Naive thymus-derived CD8-positive, alpha-beta T cell (primary cell): Measurements from ENCODE around the gene PRSS12. TPM values are rescaled to one million over a fixed set of nuclear protein-coding genes. Genes with fewer than 3 reads are reported as not detected.

Experiments
- ATAC-seq, 2 donors: fragments of 150-1000 bp; cut with Tn5 transposase in 1 of 2; sonication (Bioruptor Pico), chemical (Tn5 transposase) in 1 of 2; 1 replicate in 1 of 2; 2 replicates in 1 of 2; pipeline ENCODE4 v1.10.0; 2021; ENCODE audit warnings: mild to moderate bottlenecking in 2 of 2, moderate library complexity in 2 of 2
- POLR2A ChIA-PET: fragments of 350-600 bp; sonication (Branson Sonifier 250); formaldehyde crosslinking; loops from one replicate; lab custom pipeline; 2021; ENCODE audit warnings: antibody characterized with exemption; lab: Charles Lee
- DNase-seq, 10 donors: peaks; one replicate each; pipeline versions ENCODE4 v3.0.0 to v3.0.0-alpha.2; 2020 to 2022
- H3K27ac Mint-ChIP-seq, 10 donors: one replicate each; pipeline ENCODE4 v1.8.0; 2020 to 2022; ENCODE audit warnings: mild to moderate bottlenecking in 10 of 10, mixed read lengths in 10 of 10, moderate library complexity in 4 of 10, inconsistent platforms in 1 of 10
- H3K27me3 Mint-ChIP-seq, 5 donors: one replicate each; pipeline ENCODE4 v1.8.0; 2021 to 2022; ENCODE audit warnings: mixed read lengths in 5 of 5
- H3K36me3 Mint-ChIP-seq, 3 donors: one replicate each; pipeline ENCODE4 v1.8.0; 2020 to 2022; ENCODE audit warnings: mixed read lengths in 3 of 3, mild to moderate bottlenecking in 2 of 3, inconsistent platforms in 1 of 3
- H3K4me1 Mint-ChIP-seq, 4 donors: one replicate each; pipeline ENCODE4 v1.8.0; 2021 to 2022; ENCODE audit warnings: mixed read lengths in 4 of 4
- H3K4me3 Mint-ChIP-seq, 10 donors: one replicate each; pipeline ENCODE4 v1.8.0; 2020 to 2022; ENCODE audit warnings: mild to moderate bottlenecking in 10 of 10, mixed read lengths in 10 of 10, moderate library complexity in 6 of 10, inconsistent platforms in 1 of 10
- H3K9me3 Mint-ChIP-seq, 9 donors: one replicate each; pipeline ENCODE4 v1.8.0; 2020 to 2022; ENCODE audit warnings: mixed read lengths in 9 of 9, mild to moderate bottlenecking in 3 of 9, inconsistent platforms in 1 of 9, moderate library complexity in 1 of 9
- polyA plus RNA-seq, 3 donors: library from polyadenylated mRNA; unstranded; fragments of 300-500 nt; fragmentation: Illumina TruSeq; gene quantifications; one replicate each; pipeline ENCODE4 v1.2.3, GENCODE V29; 2021
- total RNA-seq, 8 experiments: library from RNA in 2 of 8; stranded (reverse) in 2 of 8; gene quantifications; one replicate each; pipeline ENCODE4 v1.2.3 and lab custom pipeline; 2021 to 2026

PRSS12 gene
- total and polyA plus RNA-seq, 5 experiments from 2014 or later = 0.09 TPM; not detected in 4

- H3K4me3 Mint-ChIP-seq = no peak overlapping the region
- H3K27ac Mint-ChIP-seq = no peak overlapping the region
Measured at GRCh38 chr4:118373614-118374255, 20.9 kb upstream of the PRSS12 start.

GRCh38 chr4:118372251-118372650 lies 19.4 kb upstream of the PRSS12 start:
- H3K4me3 Mint-ChIP-seq = no peak overlapping the region
- no peaks in the 10 kb centered on the region for H3K36me3 Mint-ChIP-seq
- H3K27ac Mint-ChIP-seq = no peak overlapping the region
- H3K4me1 Mint-ChIP-seq = no peaks in the 10 kb centered on the region
- H3K9me3 Mint-ChIP-seq = peaks cover 0 to 2% (median 0%) of the 10 kb centered on the region in 9 donors
- ATAC-seq (no peak), DNase-seq (no peak)
- POLR2A ChIA-PET = no interaction called here
- peaks cover 9 to 27% (median 16%) of the 10 kb centered on the region in 5 donors for H3K27me3 Mint-ChIP-seq

More at GRCh38 chr4:118373614-118374255, 20.9 kb upstream of the PRSS12 start:
- Mint-ChIP-seq H3K27me3 (peaks cover 8 to 24% (median 16%) of the 10 kb centered on the region in 5 donors), H3K9me3 (no peaks in the 10 kb centered on the region), H3K4me1 (no peaks in the 10 kb centered on the region), H3K36me3 (no peaks in the 10 kb centered on the region)
- DNase-seq (no peak), ATAC-seq (no peak)
- POLR2A ChIA-PET = no interaction called here

GRCh38 chr4:118369231-118369630 lies 16.4 kb upstream of the PRSS12 start:
- Mint-ChIP-seq H3K4me1 (no peaks in the 10 kb centered on the region), H3K27ac (no peak overlapping the region), H3K27me3 (peaks cover 0 to 27% (median 12%) of the 10 kb centered on the region in 5 donors), H3K36me3 (no peaks in the 10 kb centered on the region), H3K9me3 (peaks cover 0 to 2% (median 0%) of the 10 kb centered on the region in 9 donors), H3K4me3 (no peak overlapping the region)
- DNase-seq (no peak), ATAC-seq (no peak)
- POLR2A ChIA-PET = no interaction called here

- no peaks in the 10 kb centered on the region for H3K36me3 Mint-ChIP-seq
- H3K27me3 Mint-ChIP-seq = peaks cover 4 to 27% (median 12%) of the 10 kb centered on the region in 5 donors
- H3K4me1 Mint-ChIP-seq = no peaks in the 10 kb centered on the region
- ATAC-seq (no peak), DNase-seq (no peak)
- H3K9me3 Mint-ChIP-seq = peaks cover 0 to 2% (median 0%) of the 10 kb centered on the region in 9 donors
- POLR2A ChIA-PET = no interaction called here
- no peak overlapping the region for H3K27ac Mint-ChIP-seq
- no peak overlapping the region for H3K4me3 Mint-ChIP-seq
Measured at GRCh38 chr4:118367872-118368271, 15.1 kb upstream of the PRSS12 start.

- Mint-ChIP-seq H3K4me1 (no peaks in the 10 kb centered on the region), H3K4me3 (no peak overlapping the region), H3K27ac (no peak overlapping the region), H3K9me3 (peaks cover 0 to 2% (median 0%) of the 10 kb centered on the region in 9 donors), H3K36me3 (no peaks in the 10 kb centered on the region), H3K27me3 (peaks cover 9 to 27% (median 13%) of the 10 kb centered on the region in 5 donors)
- DNase-seq (no peak), ATAC-seq (no peak)
- POLR2A ChIA-PET = no interaction called here
Measured at GRCh38 chr4:118367361-118367760, 14.6 kb upstream of the PRSS12 start.

DNA sequence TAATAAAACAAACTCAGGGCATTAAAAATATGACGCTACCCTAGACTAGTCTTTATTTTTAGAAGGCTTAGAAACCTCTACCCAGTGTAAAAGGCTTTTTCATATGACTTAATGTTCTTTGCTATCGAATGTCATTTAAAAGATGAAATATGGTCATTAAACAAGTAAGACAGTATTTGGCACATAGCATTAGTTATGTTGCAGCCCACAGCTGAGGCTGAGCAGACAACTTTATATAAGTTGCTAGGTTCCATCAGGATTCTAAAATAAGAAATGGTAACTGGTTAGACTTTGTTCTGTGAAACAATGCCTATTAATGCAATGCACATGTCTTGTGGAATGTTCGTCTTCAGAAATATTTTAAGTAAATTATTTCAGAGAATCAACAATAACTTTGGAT lies 10.4 kb upstream of the PRSS12 start:
- ATAC-seq (no peak), DNase-seq (no peak)
- H3K4me3 Mint-ChIP-seq = no peak overlapping the region
- POLR2A ChIA-PET = no interaction called here
- H3K4me1 Mint-ChIP-seq = no peaks in the 10 kb centered on the region
- H3K27me3 Mint-ChIP-seq = peaks cover 12 to 49% (median 23%) of the 10 kb centered on the region in 5 donors
- H3K27ac Mint-ChIP-seq = no peak overlapping the region
- no peaks in the 10 kb centered on the region for H3K9me3 Mint-ChIP-seq
- no peaks in the 10 kb centered on the region for H3K36me3 Mint-ChIP-seq

- Mint-ChIP-seq H3K36me3 (no peaks in the 10 kb centered on the region), H3K9me3 (no peaks in the 10 kb centered on the region), H3K27ac (no peak overlapping the region), H3K4me1 (no peaks in the 10 kb centered on the region), H3K27me3 (peaks cover 21 to 69% (median 35%) of the 10 kb centered on the region in 5 donors), H3K4me3 (no peak overlapping the region)
- ATAC-seq = no peak
- POLR2A ChIA-PET = no interaction called here
- no peak for DNase-seq
Measured at GRCh38 chr4:118361192-118361591, 8.4 kb upstream of the PRSS12 start.

GRCh38 chr4:118360106-118360505 lies 7.3 kb upstream of the PRSS12 start:
- Mint-ChIP-seq H3K27me3 (peaks cover 28 to 80% (median 43%) of the 10 kb centered on the region in 5 donors), H3K4me3 (no peak overlapping the region), H3K9me3 (no peaks in the 10 kb centered on the region), H3K36me3 (peaks cover 0 to 2% (median 0%) of the 10 kb centered on the region in 3 donors), H3K4me1 (no peaks in the 10 kb centered on the region), H3K27ac (no peak overlapping the region)
- ATAC-seq = no peak
- POLR2A ChIA-PET = no interaction called here
- DNase-seq = no peak

DNA sequence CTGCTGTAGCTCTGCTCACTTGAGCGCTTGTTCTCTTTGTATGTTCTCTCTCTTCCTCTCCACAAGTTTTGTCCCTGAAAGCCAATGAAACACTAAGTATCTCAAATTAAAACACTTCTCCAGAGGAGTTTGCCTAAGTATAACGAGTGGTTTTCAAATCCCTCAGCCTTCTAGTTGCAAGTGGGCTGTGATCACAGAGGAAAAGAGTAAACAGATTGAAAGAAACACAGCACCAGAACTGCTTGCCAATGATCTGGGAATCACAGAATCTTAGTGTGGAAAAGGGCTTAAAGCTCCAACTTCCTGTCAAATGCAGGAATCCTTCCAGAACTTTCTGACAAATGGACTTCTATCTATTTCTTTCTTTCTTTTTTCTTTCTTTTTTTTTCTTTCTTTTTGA lies 4.8 kb upstream of the PRSS12 start:
- peaks cover 0 to 2% (median 0%) of the 10 kb centered on the region in 3 donors for H3K36me3 Mint-ChIP-seq
- H3K27me3 Mint-ChIP-seq = peaks cover 43 to 97% (median 60%) of the 10 kb centered on the region in 5 donors
- peaks cover 7 to 11% (median 9%) of the 10 kb centered on the region in 4 donors for H3K4me1 Mint-ChIP-seq
- POLR2A ChIA-PET = no interaction called here
- H3K4me3 Mint-ChIP-seq = no peak overlapping the region
- no peak for ATAC-seq
- H3K9me3 Mint-ChIP-seq = no peaks in the 10 kb centered on the region
- DNase-seq = no peak
- H3K27ac Mint-ChIP-seq = no peak overlapping the region

DNA sequence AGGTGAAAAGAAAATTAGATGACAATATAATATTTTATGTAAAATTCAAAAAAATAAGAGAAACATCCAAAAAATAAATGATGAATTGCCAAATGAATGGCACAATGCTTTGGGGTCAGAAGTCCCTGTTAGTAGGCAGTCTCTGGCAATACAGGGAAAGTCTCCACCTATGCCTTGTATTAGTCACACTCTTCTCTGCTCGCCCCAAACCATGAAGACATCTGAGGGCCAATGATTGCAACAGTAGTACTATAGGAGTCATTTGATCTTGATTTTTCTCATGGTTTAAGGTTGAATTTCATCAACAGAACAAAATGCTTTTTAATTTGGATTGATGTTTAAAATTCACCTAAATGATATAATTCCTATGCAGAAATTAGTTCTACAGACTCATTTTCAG lies 3.9 kb upstream of the PRSS12 start:
- Mint-ChIP-seq H3K9me3 (no peaks in the 10 kb centered on the region), H3K27me3 (peaks cover 45 to 93% (median 61%) of the 10 kb centered on the region in 5 donors), H3K4me3 (no peak overlapping the region), H3K36me3 (peaks cover 0 to 2% (median 0%) of the 10 kb centered on the region in 3 donors), H3K27ac (peak overlapping the region in 1 of 10 donors; percentile 30), H3K4me1 (peaks cover 9 to 14% (median 13%) of the 10 kb centered on the region in 4 donors)
- POLR2A ChIA-PET = no interaction called here
- no peak for DNase-seq
- ATAC-seq = no peak

GRCh38 chr4:118356111-118356510 lies 3.3 kb upstream of the PRSS12 start:
- POLR2A ChIA-PET = no interaction called here
- Mint-ChIP-seq H3K9me3 (no peaks in the 10 kb centered on the region), H3K4me1 (peaks cover 13 to 18% (median 15%) of the 10 kb centered on the region in 4 donors), H3K36me3 (peaks cover 0 to 2% (median 0%) of the 10 kb centered on the region in 3 donors), H3K27me3 (peaks cover 50 to 93% (median 64%) of the 10 kb centered on the region in 5 donors), H3K27ac (no peak overlapping the region), H3K4me3 (no peak overlapping the region)
- DNase-seq = no peak
- no peak for ATAC-seq

DNA sequence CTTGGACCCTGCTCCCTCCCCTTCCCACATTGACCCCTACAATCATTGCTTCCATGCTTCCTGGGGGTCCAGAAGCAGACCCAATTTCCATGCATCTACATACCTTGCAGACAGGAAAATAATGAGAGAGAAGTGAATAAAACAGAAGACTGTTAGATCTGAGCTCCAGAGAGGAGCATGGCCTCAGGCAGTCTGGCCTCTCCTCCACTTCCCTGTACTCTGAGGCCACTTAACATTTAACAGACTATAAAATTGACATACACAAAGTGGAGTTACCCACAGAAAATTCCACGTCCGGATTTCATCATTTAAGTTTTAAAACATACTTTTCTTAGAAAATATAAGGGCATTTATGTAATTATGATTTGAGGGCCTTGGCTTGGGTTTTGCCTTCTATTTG lies 2.1 kb upstream of the PRSS12 start:
- Mint-ChIP-seq H3K27me3 (peaks cover 55 to 95% (median 72%) of the 10 kb centered on the region in 5 donors), H3K4me1 (peaks cover 13 to 19% (median 15%) of the 10 kb centered on the region in 4 donors), H3K4me3 (no peak overlapping the region), H3K9me3 (no peaks in the 10 kb centered on the region), H3K36me3 (peaks cover 0 to 2% (median 0%) of the 10 kb centered on the region in 3 donors), H3K27ac (no peak overlapping the region)
- ATAC-seq (no peak), DNase-seq (no peak)
- POLR2A ChIA-PET = interaction anchor here (0.6 kb wide), 1 partner anchor 213 kb away, joined by 3 read pairs; no protein-coding TSS in a partner anchor

DNA sequence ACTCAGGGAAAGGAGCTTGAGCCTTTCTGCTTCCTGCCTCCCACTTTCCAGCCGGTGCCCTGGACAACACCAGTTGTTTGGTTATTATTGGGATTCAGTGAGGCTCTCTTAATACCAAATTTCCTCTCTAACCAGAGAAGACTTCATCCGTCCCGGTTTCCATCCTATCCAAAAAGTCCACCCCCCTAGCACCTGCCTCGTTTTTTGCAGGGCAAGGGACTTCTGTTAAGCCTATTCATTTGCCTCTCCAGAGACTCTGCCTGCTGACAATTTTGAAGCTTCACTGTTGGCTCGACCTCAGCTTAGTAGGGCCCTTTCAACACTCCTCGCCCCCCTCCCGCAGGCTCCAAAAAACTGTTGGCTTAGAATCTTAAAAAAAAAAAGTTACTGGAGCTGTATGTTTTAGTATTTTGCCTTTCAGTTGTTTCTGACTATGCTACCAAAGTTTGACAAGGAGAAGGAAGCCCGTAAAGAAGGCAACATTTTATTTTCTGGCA lies 779 bp upstream of the PRSS12 start:
- POLR2A ChIA-PET = no interaction called here
- Mint-ChIP-seq H3K36me3 (peaks cover 0 to 2% (median 0%) of the 10 kb centered on the region in 3 donors), H3K9me3 (no peaks in the 10 kb centered on the region), H3K27me3 (peaks cover 58 to 95% (median 73%) of the 10 kb centered on the region in 5 donors), H3K4me1 (peaks cover 13 to 19% (median 15%) of the 10 kb centered on the region in 4 donors), H3K4me3 (peak overlapping the region; percentile 59 to 89 (median 82)), H3K27ac (peak overlapping the region in 1 of 10 donors; percentile 23)
- ATAC-seq (no peak), DNase-seq (no peak)
